GM19023 (cell line): ENCODE measurements around the gene COL9A2.

ENCODE experiments used
- ATAC-seq: cut with Tn5 transposase; IDR thresholded peaks from one replicate; pipeline ENCODE4 v1.9.1; 2021; ENCODE audit warnings: mild to moderate bottlenecking, moderate library complexity; ENCODE audit not compliant: unreplicated experiment

Gene COL9A2

GRCh38 chr1:40265298-40265697 lies 51.8 kb downstream of the COL9A2 start:
- no peak for ATAC-seq

GRCh38 chr1:40264354-40264781 lies 52.7 kb downstream of the COL9A2 start:
- ATAC-seq, result no peak

- ATAC-seq, result no peak
These were observed 58.7 kb downstream of the COL9A2 start for GRCh38 chr1:40258445-40258769.

- ATAC-seq, result peak; percentile 91
These were observed 59.2 kb downstream of the COL9A2 start, which contains the start of gene ZMPSTE24 for GRCh38 chr1:40257688-40258444. ZMPSTE24 (plus strand) TSS chr1:40258236; CDS start chr1:40258272, 36 bp downstream.

GRCh38 chr1:40257313-40257687 lies 59.8 kb downstream of the COL9A2 start:
- peak; percentile 1 for ATAC-seq

GRCh38 chr1:40256401-40257084 lies 60.5 kb downstream of the COL9A2 start:
- ATAC-seq, result no peak

- ATAC-seq, result no peak
These were observed 61.9 kb downstream of the COL9A2 start for GRCh38 chr1:40255231-40255630.

GRCh38 chr1:40252601-40253000 lies 64.5 kb downstream of the COL9A2 start:
- ATAC-seq, result no peak

GRCh38 chr1:40251456-40251855 lies 65.6 kb downstream of the COL9A2 start:
- no peak for ATAC-seq
